ENCODE measurements around the gene SLC35E4.
"Not testable (repeated sequence)": the region's sequence is repeated elsewhere in the genome, so short reads cannot be mapped to it uniquely, and the experiment has no call there.

Gene SLC35E4

GRCh38 chr22:30635273-30636225, at the start of gene SLC35E4:
Gene SLC35E4 (plus strand): TSS chr22:30635781. CDS start chr22:30636451, 670 bp downstream.
- H3K4me2 ChIP-seq, result peak within 1 kb of the TSS; percentile 98
- peaks cover 37% of the 10 kb centered on the region for H3K4me1 ChIP-seq
- no peaks in the 10 kb centered on the region for H3K27me3 ChIP-seq
- peak within 1 kb of the TSS; percentile 74 for H3K27ac ChIP-seq
- peak within 1 kb of the TSS; percentile 80 for H3K9ac ChIP-seq
- peak within 1 kb of the TSS; percentile 76 for H3K4me3 ChIP-seq
- peaks cover 7% of the 10 kb centered on the region; the same call in 1 of the 2 replicates for H3K36me3 ChIP-seq
- H4K20me1 ChIP-seq, result no peaks in the 10 kb centered on the region
- TF ChIP-seq Cebpa-rat (IDR thresholded peaks at IDR 0.05), result no peak
- peaks cover 19% of the 10 kb centered on the region for H3K9me3 ChIP-seq

DNA sequence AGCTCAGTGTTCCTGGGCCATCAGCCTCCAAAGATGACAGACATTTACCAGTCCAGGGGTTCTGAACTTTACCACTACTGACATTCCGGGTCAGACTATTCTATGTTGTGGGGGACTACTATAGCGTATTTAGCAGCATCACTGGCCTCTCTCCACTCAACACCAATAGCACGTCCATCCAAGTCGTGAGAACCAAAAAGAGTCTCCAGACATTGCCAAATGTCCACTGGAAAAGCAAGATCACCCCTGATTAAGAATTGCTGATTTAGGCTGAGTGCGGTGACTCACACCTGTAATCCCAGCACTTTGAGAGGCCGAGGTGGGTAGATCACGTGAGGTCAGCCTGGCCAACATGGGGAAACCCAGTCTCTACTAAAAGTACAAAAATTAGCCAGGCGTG, 49.2 kb upstream of the SLC35E4 start:
- no peak overlapping the region for H3K4me2 ChIP-seq
- no peaks in the 10 kb centered on the region for H3K9me3 ChIP-seq
- peaks cover 90% of the 10 kb centered on the region for H3K36me3 ChIP-seq
- TF ChIP-seq Cebpa-rat (IDR thresholded peaks at IDR 0.05), result no peak
- H3K9ac ChIP-seq, result no peak overlapping the region
- no peaks in the 10 kb centered on the region for H3K27me3 ChIP-seq
- H3K4me3 ChIP-seq, result no peak overlapping the region
- peaks cover 72% of the 10 kb centered on the region for H4K20me1 ChIP-seq
- H3K27ac ChIP-seq, result no peak overlapping the region
- peaks cover 46% of the 10 kb centered on the region for H3K4me1 ChIP-seq

DNA sequence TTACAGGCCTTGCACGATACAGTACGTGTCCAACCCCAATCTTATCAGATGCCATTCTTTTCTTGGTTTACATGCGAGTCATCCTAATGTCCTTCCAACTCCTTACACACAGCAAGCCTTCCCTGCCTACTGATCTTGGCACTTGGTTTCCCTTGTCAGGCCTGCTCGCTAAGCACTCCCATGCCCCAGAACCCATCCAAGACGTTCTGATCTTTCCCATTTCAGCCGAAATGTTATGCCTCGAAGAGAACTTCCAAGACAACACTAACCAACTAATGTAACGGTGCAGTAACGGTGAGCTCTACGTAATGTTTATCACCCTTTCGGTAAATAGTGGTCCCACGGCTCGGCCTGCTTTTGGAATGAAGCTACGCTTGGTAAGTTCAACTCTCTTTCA, 44.4 kb upstream of the SLC35E4 start:
- H3K9ac ChIP-seq, result peak overlapping the region; percentile 96
- no peaks in the 10 kb centered on the region for H3K9me3 ChIP-seq
- peak overlapping the region; percentile 86 for H3K4me3 ChIP-seq
- H3K27ac ChIP-seq, result peak overlapping the region; percentile 97
- TF ChIP-seq Cebpa-rat (IDR thresholded peaks at IDR 0.05), result no peak
- peaks cover 29% of the 10 kb centered on the region for H4K20me1 ChIP-seq
- H3K36me3 ChIP-seq, result peaks cover 43% of the 10 kb centered on the region
- H3K4me1 ChIP-seq, result peaks cover 22% of the 10 kb centered on the region
- H3K27me3 ChIP-seq, result no peaks in the 10 kb centered on the region; the same call in 1 of the 2 replicates
- peak overlapping the region; percentile 91 for H3K4me2 ChIP-seq

GRCh38 chr22:30591588-30592359, 43.8 kb upstream of the SLC35E4 start, which contains the start of gene PES1:
Gene PES1 (minus strand): TSS chr22:30591910. CDS start chr22:30591833, 77 bp downstream.
- Histone ChIP-seq H4K20me1 (peaks cover 25% of the 10 kb centered on the region), H3K9me3 (no peaks in the 10 kb centered on the region), H3K4me1 (peaks cover 22% of the 10 kb centered on the region), H3K4me2 (peak within 1 kb of the TSS; percentile 91), H3K9ac (peak within 1 kb of the TSS; percentile 96), H3K27ac (peak within 1 kb of the TSS; percentile 97), H3K27me3 (no peaks in the 10 kb centered on the region; the same call in 1 of the 2 replicates), H3K36me3 (peaks cover 37% of the 10 kb centered on the region), H3K4me3 (peak within 1 kb of the TSS; percentile 86)
- no peak for TF ChIP-seq Cebpa-rat (IDR thresholded peaks at IDR 0.05)

DNA sequence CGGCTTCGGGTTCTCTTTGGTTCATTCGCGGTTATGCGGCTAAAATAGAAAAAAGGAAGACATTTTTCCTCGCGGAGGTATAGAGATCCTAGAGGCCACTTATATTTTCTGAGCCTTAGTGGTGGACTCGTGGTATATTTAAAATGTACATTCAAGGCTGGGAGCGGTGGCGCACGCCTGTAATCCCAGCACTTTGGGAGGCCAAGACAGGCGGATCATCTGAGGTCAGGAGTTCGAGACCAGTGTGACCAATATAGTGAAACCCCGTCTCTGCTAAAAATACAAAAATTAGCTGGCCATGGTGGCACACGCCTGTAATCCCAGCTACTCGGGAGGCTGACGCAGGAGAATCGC, 43.2 kb upstream of the SLC35E4 start:
- not testable (repeated sequence) for H3K4me3 ChIP-seq, H3K9me3 ChIP-seq, H3K9ac ChIP-seq, H3K27me3 ChIP-seq
- H3K27ac ChIP-seq, result peak overlapping the region; percentile 97; the same call in 1 of the 2 replicates
- peaks cover 25% of the 10 kb centered on the region for H4K20me1 ChIP-seq
- peaks cover 31% of the 10 kb centered on the region for H3K36me3 ChIP-seq
- peaks cover 22% of the 10 kb centered on the region for H3K4me1 ChIP-seq
- H3K4me2 ChIP-seq, result peak overlapping the region; percentile 91

- H4K20me1 ChIP-seq, result no peaks in the 10 kb centered on the region; the same call in 1 of the 2 replicates
- no peak overlapping the region for H3K4me2 ChIP-seq
- H3K27me3 ChIP-seq, result no peaks in the 10 kb centered on the region; the same call in 1 of the 2 replicates
- no peak overlapping the region for H3K27ac ChIP-seq
- H3K36me3 ChIP-seq, result no peaks in the 10 kb centered on the region
- no peak overlapping the region for H3K4me3 ChIP-seq
- TF ChIP-seq Cebpa-rat (IDR thresholded peaks at IDR 0.05), result no peak
- no peaks in the 10 kb centered on the region for H3K9me3 ChIP-seq
- no peak overlapping the region for H3K9ac ChIP-seq
- H3K4me1 ChIP-seq, result peaks cover 7% of the 10 kb centered on the region
These were observed 39.4 kb upstream of the SLC35E4 start for GRCh38 chr22:30596199-30596598.

DNA sequence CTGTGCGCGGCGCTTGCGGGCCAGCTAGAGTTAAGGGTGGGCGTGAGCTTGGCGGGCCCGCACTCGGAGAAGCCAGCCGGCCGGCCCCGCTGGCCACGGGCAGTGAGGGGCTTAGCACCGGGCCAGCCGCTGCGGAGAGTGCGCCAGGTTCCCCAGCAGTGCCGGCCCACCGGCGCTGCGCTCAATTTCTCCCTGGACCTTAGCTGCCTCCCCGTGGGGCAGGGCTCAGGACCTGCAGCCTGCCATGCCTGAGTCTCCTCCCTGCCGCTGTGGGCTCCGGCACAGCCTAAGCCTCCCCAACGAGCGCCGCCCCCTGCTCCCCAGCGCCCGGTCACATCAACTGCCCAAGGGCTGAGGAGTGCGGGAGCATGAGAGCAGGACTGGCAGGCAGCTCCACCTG, 38.7 kb upstream of the SLC35E4 start:
- H3K36me3 ChIP-seq, result no peaks in the 10 kb centered on the region
- no peak overlapping the region for H3K4me2 ChIP-seq
- TF ChIP-seq Cebpa-rat (IDR thresholded peaks at IDR 0.05), result no peak

GRCh38 chr22:30598986-30599385, 36.6 kb upstream of the SLC35E4 start:
- no peaks in the 10 kb centered on the region for H3K36me3 ChIP-seq
- no peak overlapping the region for H3K27ac ChIP-seq
- H4K20me1 ChIP-seq, result no peaks in the 10 kb centered on the region
- H3K27me3 ChIP-seq, result no peaks in the 10 kb centered on the region
- H3K9ac ChIP-seq, result no peak overlapping the region
- no peaks in the 10 kb centered on the region for H3K9me3 ChIP-seq
- no peaks in the 10 kb centered on the region for H3K4me1 ChIP-seq
- no peak overlapping the region for H3K4me2 ChIP-seq
- H3K4me3 ChIP-seq, result no peak overlapping the region
- TF ChIP-seq Cebpa-rat (IDR thresholded peaks at IDR 0.05), result no peak

More for the DNA sequence above, 38.7 kb upstream of the SLC35E4 start:
- no peaks in the 10 kb centered on the region; the same call in 1 of the 2 replicates for H3K27me3 ChIP-seq
- H3K9ac ChIP-seq, result no peak overlapping the region
- no peak overlapping the region for H3K27ac ChIP-seq
- peaks cover 7% of the 10 kb centered on the region for H3K4me1 ChIP-seq
- H4K20me1 ChIP-seq, result no peaks in the 10 kb centered on the region
- no peaks in the 10 kb centered on the region for H3K9me3 ChIP-seq
- H3K4me3 ChIP-seq, result no peak overlapping the region

GRCh38 chr22:30600921-30601320, 34.7 kb upstream of the SLC35E4 start:
- Histone ChIP-seq H3K4me3 (no peak overlapping the region), H3K9ac (no peak overlapping the region), H3K4me2 (no peak overlapping the region), H3K27ac (no peak overlapping the region), H4K20me1 (no peaks in the 10 kb centered on the region), H3K27me3 (no peaks in the 10 kb centered on the region), H3K36me3 (no peaks in the 10 kb centered on the region), H3K9me3 (no peaks in the 10 kb centered on the region), H3K4me1 (peaks cover 13% of the 10 kb centered on the region)
- TF ChIP-seq Cebpa-rat (IDR thresholded peaks at IDR 0.05), result no peak
